Loucy (cell line): ENCODE measurements around the gene CCT7.

ENCODE experiments used
- H2AFZ ChIP-seq: fragments of 200-600 bp; sonication (generic); 2 replicates; pipeline ENCODE4 v1.6.0; 2016; ENCODE audit warnings: antibody characterized with exemption, mild to moderate bottlenecking, low read length, moderate library complexity
- H3F3A ChIP-seq: fragments of 200-600 bp; 2 replicates; pipeline ENCODE4 v1.6.0; 2016; ENCODE audit warnings: antibody characterized with exemption, low read depth, mild to moderate bottlenecking
- H3K27me3 ChIP-seq: fragments of 200-600 bp; sonication (generic); 2 replicates; pipeline ENCODE4 v1.6.1; 2014; ENCODE audit warnings: low read length, mild to moderate bottlenecking; ENCODE audit not compliant: insufficient read depth, poor library complexity, severe bottlenecking
- H3K36me3 ChIP-seq: fragments of 200-600 bp; sonication (generic); 2 replicates; pipeline ENCODE4 v1.6.1; 2016; ENCODE audit warnings: low read length; ENCODE audit not compliant: insufficient read depth
- H3K4me1 ChIP-seq: fragments of 200-600 bp; sonication (generic); 2 replicates; pipeline ENCODE4 v1.5.1; 2014; ENCODE audit warnings: low read length, mild to moderate bottlenecking; ENCODE audit not compliant: insufficient read depth, poor library complexity, severe bottlenecking
- H3K4me2 ChIP-seq: fragments of 200-600 bp; sonication (generic); 2 replicates; pipeline ENCODE4 v1.6.0; 2014; ENCODE audit warnings: antibody characterized with exemption, low read length, low read depth, mild to moderate bottlenecking; ENCODE audit not compliant: poor library complexity, severe bottlenecking
- H3K4me3 ChIP-seq: fragments of 200-600 bp; sonication (generic); 2 replicates; pipeline ENCODE4 v1.5.1; 2014; ENCODE audit warnings: low read length, mild to moderate bottlenecking, mixed read lengths; ENCODE audit not compliant: poor library complexity, severe bottlenecking
- H3K79me2 ChIP-seq: fragments of 200-600 bp; sonication (generic); 2 replicates; pipeline ENCODE4 v1.6.1; 2014; ENCODE audit warnings: low read length; ENCODE audit not compliant: insufficient read depth
- H3K9ac ChIP-seq: fragments of 200-600 bp; sonication (generic); 2 replicates; pipeline ENCODE4 v1.6.0; 2014; ENCODE audit warnings: mild to moderate bottlenecking, low read depth, low read length, moderate library complexity; ENCODE audit not compliant: poor library complexity, severe bottlenecking
- H3K9me2 ChIP-seq: fragments of 200-600 bp; sonication (generic); replicated peaks from 2 replicates; pipeline ENCODE4 v1.6.1; 2016; ENCODE audit warnings: low read depth, low read length, mixed read lengths
- H3K9me3 ChIP-seq: fragments of 200-600 bp; sonication (generic); 2 replicates; pipeline ENCODE4 v1.6.1; 2014; ENCODE audit warnings: mild to moderate bottlenecking, antibody characterized with exemption, low read length, low read depth; ENCODE audit not compliant: insufficient read depth
- H4K20me1 ChIP-seq: fragments of 200-600 bp; sonication (generic); 2 replicates; pipeline ENCODE4 v1.6.0; 2014; ENCODE audit warnings: antibody characterized with exemption, low read length, mild to moderate bottlenecking; ENCODE audit not compliant: insufficient read depth, poor library complexity, severe bottlenecking
- CTCF ChIP-seq: fragments of 200-600 bp; sonication (generic); conservative IDR thresholded peaks from 2 replicates; pipeline ENCODE4 v1.5.1; 2014; ENCODE audit warnings: mild to moderate bottlenecking, antibody characterized with exemption, low read length
- EZH2phosphoT487 ChIP-seq: fragments of 200-600 bp; IDR thresholded peaks from 2 replicates; pipeline ENCODE4 v1.6.1; 2018; ENCODE audit warnings: antibody characterized with exemption, mild to moderate bottlenecking, moderate library complexity, borderline replicate concordance

CCT7 gene

GRCh38 chr2:73212448-73213176, 21.5 kb upstream of the CCT7 start:
- Histone ChIP-seq H2AFZ (no peak overlapping the region), H3K4me1 (peaks cover 26% of the 10 kb centered on the region), H3K4me2 (peak overlapping the region; percentile 89), H3K9me2 (no peaks in the 10 kb centered on the region), H3K79me2 (peaks cover 15% of the 10 kb centered on the region; the same call in 1 of the 2 replicates), H4K20me1 (no peaks in the 10 kb centered on the region), H3K36me3 (no peaks in the 10 kb centered on the region), H3F3A (peaks cover 3% of the 10 kb centered on the region; the same call in 1 of the 2 replicates), H3K27me3 (no peaks in the 10 kb centered on the region), H3K4me3 (peak overlapping the region; percentile 75), H3K9me3 (no peaks in the 10 kb centered on the region), H3K9ac (peak overlapping the region; percentile 72)
- TF ChIP-seq EZH2phosphoT487, result no peak
- peak; percentile 92 for TF ChIP-seq CTCF

DNA sequence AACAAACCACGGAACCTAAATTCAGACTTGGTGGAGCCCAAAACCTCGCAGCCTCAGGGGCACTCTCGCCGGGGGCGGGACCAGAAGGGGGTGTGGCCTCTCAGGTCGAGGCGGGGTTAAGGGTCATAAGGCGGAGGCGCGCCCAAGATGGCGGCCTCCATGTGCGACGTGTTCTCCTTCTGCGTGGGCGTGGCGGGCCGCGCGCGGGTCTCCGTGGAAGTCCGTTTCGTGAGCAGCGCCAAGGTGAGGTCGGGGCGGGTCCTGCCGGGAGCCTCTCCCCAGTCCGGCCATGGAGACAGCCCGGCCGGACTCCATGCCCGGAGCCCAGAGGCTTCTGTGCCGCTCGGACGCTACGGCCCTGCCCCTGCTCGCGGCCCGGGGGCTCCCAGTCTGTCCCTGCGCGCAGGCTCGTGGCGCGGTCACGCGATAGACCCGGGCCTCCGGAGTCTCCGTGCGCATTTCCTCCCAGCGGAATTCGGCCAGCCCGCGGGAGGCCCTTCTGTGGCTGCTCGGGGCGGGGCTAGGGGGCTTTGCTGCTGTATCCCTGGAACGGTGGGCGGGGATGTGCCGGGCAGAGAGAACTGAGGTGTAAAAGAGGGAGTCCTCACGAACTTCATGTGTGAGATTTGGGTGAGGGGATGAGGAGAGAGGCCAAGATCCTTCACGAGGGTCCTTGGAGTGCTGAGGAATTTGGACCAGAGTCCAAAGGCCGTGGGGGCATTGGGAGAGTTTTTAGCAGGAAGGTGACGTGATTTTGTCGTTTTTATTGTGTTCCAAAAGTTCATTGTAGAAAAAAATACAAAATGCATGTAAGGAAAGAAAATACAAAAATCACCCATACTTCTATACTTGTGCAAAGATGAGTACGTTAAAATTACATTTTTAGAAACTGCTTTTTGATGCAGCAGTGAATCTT, 19.7 kb upstream of the CCT7 start, which contains the start of gene SMYD5:
Gene SMYD5, plus strand, starts transcription at position 126 of the 916 bp plus-strand sequence. Its CDS starts 22 bp downstream, at position 148.
- peaks cover 3% of the 10 kb centered on the region; the same call in 1 of the 2 replicates for H3F3A ChIP-seq
- H3K4me3 ChIP-seq, result peak within 1 kb of the TSS; percentile 75
- H3K36me3 ChIP-seq, result no peaks in the 10 kb centered on the region
- peaks cover 15% of the 10 kb centered on the region; the same call in 1 of the 2 replicates for H3K79me2 ChIP-seq
- no peaks in the 10 kb centered on the region for H4K20me1 ChIP-seq
- TF ChIP-seq EZH2phosphoT487 (no peak), CTCF (no peak)
- H2AFZ ChIP-seq, result peak within 1 kb of the TSS; percentile 78
- peaks cover 26% of the 10 kb centered on the region for H3K4me1 ChIP-seq
- no peaks in the 10 kb centered on the region for H3K27me3 ChIP-seq
- no peaks in the 10 kb centered on the region for H3K9me2 ChIP-seq
- H3K9ac ChIP-seq, result peak within 1 kb of the TSS; percentile 72
- no peaks in the 10 kb centered on the region for H3K9me3 ChIP-seq
- peak within 1 kb of the TSS; percentile 89 for H3K4me2 ChIP-seq

GRCh38 chr2:73215254-73215653, 18.9 kb upstream of the CCT7 start:
- Histone ChIP-seq H2AFZ (0 out of 2 replicates have a peak overlapping the region, but pooled peaks have one; percentile 78), H3K4me2 (peak overlapping the region; percentile 89), H3K9ac (peak overlapping the region; percentile 72), H3K9me3 (no peaks in the 10 kb centered on the region), H3K9me2 (no peaks in the 10 kb centered on the region), H3K27me3 (no peaks in the 10 kb centered on the region), H4K20me1 (no peaks in the 10 kb centered on the region), H3K36me3 (no peaks in the 10 kb centered on the region), H3F3A (peaks cover 3% of the 10 kb centered on the region; the same call in 1 of the 2 replicates), H3K4me1 (peaks cover 26% of the 10 kb centered on the region), H3K4me3 (peak overlapping the region; percentile 75), H3K79me2 (peaks cover 15% of the 10 kb centered on the region; the same call in 1 of the 2 replicates)
- TF ChIP-seq EZH2phosphoT487, result no peak
- TF ChIP-seq CTCF, result no peak
